IMR-90 (cell line): ENCODE measurements around the gene MAPKAPK2. TPM values are rescaled to one million over a fixed set of nuclear protein-coding genes. Genes with fewer than 3 reads are reported as not detected.

Experiments
- ATAC-seq: fragments of 200-7000 bp; cut with Tn5 transposase; 2 replicates; pipeline ENCODE4 v1.9.1; 2020; ENCODE audit warnings: low read depth, mild to moderate bottlenecking, moderate library complexity
- BruUV-seq: library from RNA; stranded (reverse); fragments of 400-500 nt; replicated peaks from 2 replicates; lab custom pipeline; 2021; lab: Mats Ljungman, UMichigan
- CTCF ChIA-PET: fragments of 300-600 bp; formaldehyde crosslinking; extraction: SDS; loops from one replicate; lab custom pipeline; 2021; ENCODE audit warnings: antibody characterized with exemption; lab: Yijun Ruan, JAX
- POLR2A ChIA-PET: fragments of 300-600 bp; sonication (Branson Sonifier 250); formaldehyde crosslinking; loops from one replicate; lab custom pipeline; 2022; ENCODE audit warnings: antibody characterized with exemption; ENCODE audit not compliant: unreplicated experiment; lab: Charles Lee
- DNase-seq: peaks from one replicate; pipeline ENCODE4 v3.0.0; 2013
- H2AFZ ChIP-seq: replicated peaks from 2 replicates; pipeline ENCODE3; 2013; ENCODE audit warnings: low read length, mild to moderate bottlenecking; ENCODE audit not compliant: poor library complexity
- H2AK5ac ChIP-seq: 2 replicates; pipeline ENCODE4 v1.6.1; 2013; ENCODE audit warnings: low read depth, low read length, inconsistent platforms
- H2AK9ac ChIP-seq: replicated peaks from 2 replicates; pipeline ENCODE3; 2013; ENCODE audit warnings: mild to moderate bottlenecking, low read depth, low read length, moderate library complexity; ENCODE audit not compliant: poor library complexity
- H2BK120ac ChIP-seq: 2 replicates; pipeline ENCODE4 v1.6.1; 2013; ENCODE audit warnings: low read depth, low read length, inconsistent platforms
- H2BK15ac ChIP-seq: 3 replicates; pipeline ENCODE4 v1.6.1; 2013; ENCODE audit warnings: low read depth, low read length, inconsistent platforms
- H2BK20ac ChIP-seq: 2 replicates; pipeline ENCODE4 v1.6.1; 2013; ENCODE audit warnings: low read depth, mild to moderate bottlenecking, inconsistent platforms, low read length, moderate library complexity
- H2BK5ac ChIP-seq: 2 replicates; pipeline ENCODE4 v1.6.1; 2013; ENCODE audit warnings: mild to moderate bottlenecking, low read depth, low read length, inconsistent platforms; ENCODE audit not compliant: poor library complexity, severe bottlenecking
- H3K14ac ChIP-seq: replicated peaks from 2 replicates; pipeline ENCODE4 v1.6.1; 2013; ENCODE audit warnings: low read depth, low read length, inconsistent platforms
- H3K18ac ChIP-seq: 2 replicates; pipeline ENCODE4 v1.6.1; 2013; ENCODE audit warnings: low read depth, low read length, control low read depth
- H3K23ac ChIP-seq: 2 replicates; pipeline ENCODE4 v1.6.1; 2013; ENCODE audit warnings: low read depth, low read length, inconsistent platforms
- H3K27ac ChIP-seq: 2 replicates; pipeline ENCODE4 v1.5.1; 2013; ENCODE audit warnings: mild to moderate bottlenecking, control low read depth, low read length; ENCODE audit not compliant: insufficient read depth
- H3K27me3 ChIP-seq: 2 replicates; pipeline ENCODE4 v1.6.1; 2013; ENCODE audit warnings: low read length; ENCODE audit not compliant: control insufficient read depth, insufficient read depth
- H3K36me3 ChIP-seq: 2 replicates; pipeline ENCODE4 v1.6.1; 2013; ENCODE audit warnings: low read length, mixed read lengths; ENCODE audit not compliant: control insufficient read depth, insufficient read depth
- H3K4ac ChIP-seq: 2 replicates; pipeline ENCODE4 v1.6.1; 2013; ENCODE audit warnings: low read depth, low read length, inconsistent platforms
- H3K4me1 ChIP-seq: 2 replicates; pipeline ENCODE4 v1.6.1; 2013; ENCODE audit warnings: low read length, mixed read lengths; ENCODE audit not compliant: control insufficient read depth, insufficient read depth
- H3K4me2 ChIP-seq: 2 replicates; pipeline ENCODE4 v1.6.1; 2013; ENCODE audit warnings: low read depth, mild to moderate bottlenecking, control low read depth, low read length, moderate library complexity
- H3K4me3 ChIP-seq: 2 replicates; pipeline ENCODE4 v1.5.1; 2013; ENCODE audit warnings: low read depth, mild to moderate bottlenecking, control low read depth, low read length, moderate library complexity; ENCODE audit not compliant: insufficient read depth
- H3K56ac ChIP-seq: 2 replicates; pipeline ENCODE4 v1.6.1; 2013; ENCODE audit warnings: low read length, inconsistent platforms; ENCODE audit not compliant: insufficient read depth; ENCODE audit errors: extremely low read depth
- H3K79me1 ChIP-seq, 2 experiments: 2 replicates each; pipeline ENCODE4 v1.6.1; 2013; ENCODE audit warnings: low read length in 2 of 2, inconsistent platforms in 1 of 2, low read depth in 1 of 2
- H3K9ac ChIP-seq: 2 replicates; pipeline ENCODE4 v1.6.1; 2013; ENCODE audit warnings: low read depth, low read length, control low read depth
- H3K9me1 ChIP-seq: 2 replicates; pipeline ENCODE4 v1.6.1; 2013; ENCODE audit warnings: low read length, inconsistent platforms; ENCODE audit not compliant: insufficient read depth
- H3K9me3 ChIP-seq: 2 replicates; pipeline ENCODE4 v1.6.1; 2013; ENCODE audit warnings: low read length; ENCODE audit not compliant: control insufficient read depth, insufficient read depth
- H4K20me1 ChIP-seq: 2 replicates; pipeline ENCODE4 v1.6.1; 2013; ENCODE audit warnings: low read length, inconsistent platforms; ENCODE audit not compliant: insufficient read depth
- H4K5ac ChIP-seq: 2 replicates; pipeline ENCODE4 v1.6.1; 2013; ENCODE audit warnings: mild to moderate bottlenecking, low read depth, low read length, control low read depth
- H4K8ac ChIP-seq, 2 experiments: 2 replicates each; pipeline ENCODE4 v1.6.1; 2013; ENCODE audit warnings: low read depth in 2 of 2, low read length in 2 of 2, control low read depth in 1 of 2, inconsistent platforms in 1 of 2
- H4K91ac ChIP-seq: 2 replicates; pipeline ENCODE4 v1.6.1; 2013; ENCODE audit warnings: low read depth, low read length, inconsistent platforms; ENCODE audit not compliant: insufficient read depth
- MAFK ChIP-seq: IDR thresholded peaks from 2 replicates; pipeline ENCODE4 v1.6.1; 2012; ENCODE audit warnings: low read depth, low read length, improper control_type of control experiment
- POLR2A ChIP-seq: IDR thresholded peaks from 2 replicates; pipeline ENCODE4 v1.6.1; 2012; ENCODE audit warnings: mild to moderate bottlenecking, low read depth, low read length
- SMC3 ChIP-seq: fragments of 150-350 bp; IDR thresholded peaks from 2 replicates; pipeline ENCODE4 v1.6.1; 2016; ENCODE audit warnings: low read depth, mild to moderate bottlenecking, antibody characterized with exemption, low read length, moderate library complexity
- WGBS, 2 experiments: methylation state at CpG; one replicate each; pipeline versions ENCODE4 v1.1.5 to v1.1.7; 2013; ENCODE audit warnings: missing lambda C conversion rate in 2 of 2; ENCODE audit not compliant: insufficient read length in 1 of 2; ENCODE audit errors: extremely low coverage in 2 of 2; 5-methylcytosine and 5-hydroxymethylcytosine counted together
- dilution Hi-C: fragments of 300-500 bp; cut with HindIII; formaldehyde crosslinking; loops from one replicate; pipeline ENCODE4 v1.14.3; 2018; ENCODE audit warnings: low sequenced_read_pairs; ENCODE audit not compliant: unreplicated experiment
- in situ Hi-C: fragments of 300-500 bp; cut with MboI; formaldehyde crosslinking; loops from 3 replicates; pipeline ENCODE4 v1.14.3; 2019; ENCODE audit warnings: low sequenced_read_pairs, inconsistent platforms, mixed read lengths
- intact Hi-C: fragments of 100-400 bp; cut with micrococcal nuclease; formaldehyde crosslinking; loops from 2 replicates; pipeline ENCODE4 v1.10.0; 2022
- polyA plus RNA-seq, 3 experiments: library from polyadenylated mRNA; depleted of rRNA; stranded (reverse); fragments of >200 nt; gene quantifications; 2 replicates each; pipeline ENCODE4 v1.2.3, GENCODE V29; 2012; ENCODE audit warnings: low replicate concordance in 1 of 3
- total RNA-seq: library from RNA; depleted of rRNA; stranded (reverse); fragments of >200 nt; gene quantifications from 2 replicates; pipeline ENCODE4 v1.2.3, GENCODE V29; 2012
- TF ChIP-seq, protein P1 (sequence below): conservative IDR thresholded peaks from 2 replicates; pipeline ENCODE4 v1.5.1; 2012; ENCODE audit warnings: mild to moderate bottlenecking, low read depth, low read length, improper control_type of control experiment

Gene MAPKAPK2
- total and polyA plus RNA-seq, 2 of the 4 experiments (the other 2 are of a cell fraction), result 56.5 to 66.4 TPM

DNA sequence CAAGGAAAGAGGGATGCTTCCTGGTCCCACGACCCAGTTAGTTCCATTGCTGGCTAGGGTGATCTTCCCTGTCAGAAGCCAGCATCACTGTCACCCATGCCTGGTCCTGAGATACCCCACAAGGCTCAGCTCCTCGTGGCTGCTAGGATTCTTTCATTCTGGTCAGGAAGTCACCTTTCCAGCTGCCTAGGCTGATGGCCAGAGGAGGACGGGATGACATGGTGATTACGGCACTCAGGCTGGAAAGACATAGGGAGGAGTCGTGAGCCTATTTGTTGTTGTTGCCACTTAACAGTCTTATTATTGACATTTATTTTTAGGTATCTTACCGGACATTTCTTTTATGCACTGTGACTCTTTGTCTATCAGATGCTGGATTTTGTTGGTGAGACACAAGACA is 20.0 kb upstream of the MAPKAPK2 start:
- in situ Hi-C loops, result loop anchor here (5.0 to 10.0 kb wide), 2 partner anchors 37 to 180 kb away; no protein-coding TSS in a partner anchor
- TF ChIP-seq MAFK, result no peak
- TF ChIP-seq, protein P1, sequence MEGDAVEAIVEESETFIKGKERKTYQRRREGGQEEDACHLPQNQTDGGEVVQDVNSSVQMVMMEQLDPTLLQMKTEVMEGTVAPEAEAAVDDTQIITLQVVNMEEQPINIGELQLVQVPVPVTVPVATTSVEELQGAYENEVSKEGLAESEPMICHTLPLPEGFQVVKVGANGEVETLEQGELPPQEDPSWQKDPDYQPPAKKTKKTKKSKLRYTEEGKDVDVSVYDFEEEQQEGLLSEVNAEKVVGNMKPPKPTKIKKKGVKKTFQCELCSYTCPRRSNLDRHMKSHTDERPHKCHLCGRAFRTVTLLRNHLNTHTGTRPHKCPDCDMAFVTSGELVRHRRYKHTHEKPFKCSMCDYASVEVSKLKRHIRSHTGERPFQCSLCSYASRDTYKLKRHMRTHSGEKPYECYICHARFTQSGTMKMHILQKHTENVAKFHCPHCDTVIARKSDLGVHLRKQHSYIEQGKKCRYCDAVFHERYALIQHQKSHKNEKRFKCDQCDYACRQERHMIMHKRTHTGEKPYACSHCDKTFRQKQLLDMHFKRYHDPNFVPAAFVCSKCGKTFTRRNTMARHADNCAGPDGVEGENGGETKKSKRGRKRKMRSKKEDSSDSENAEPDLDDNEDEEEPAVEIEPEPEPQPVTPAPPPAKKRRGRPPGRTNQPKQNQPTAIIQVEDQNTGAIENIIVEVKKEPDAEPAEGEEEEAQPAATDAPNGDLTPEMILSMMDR, result no peak
- no peak for TF ChIP-seq SMC3
- no peak for TF ChIP-seq POLR2A
- ChIA-PET CTCF (interaction anchor here (0.6 to 2.9 kb wide), 12 partner anchors 9 to 1232 kb away, joined by 3 to 37 read pairs (median 6); partner anchors contain the start of gene DYRK3), POLR2A (interaction anchor here (1.5 kb wide), 1 partner anchor 29 kb away, joined by 4 read pairs; the partner anchor contains the start of gene DYRK3)
- Histone ChIP-seq H3K14ac (no peak overlapping the region), H4K8ac (no peak overlapping the region), H3K9ac (no peak overlapping the region), H2AFZ (no peak overlapping the region), H3K27ac (no peak overlapping the region), H3K4me3 (no peak overlapping the region), H3K27me3 (peaks cover 26% of the 10 kb centered on the region), H4K91ac (no peak overlapping the region; the same call in 1 of the 2 replicates), H3K9me1 (no peaks in the 10 kb centered on the region), H3K56ac (no peak overlapping the region), H4K20me1 (no peaks in the 10 kb centered on the region), H2BK15ac (no peak overlapping the region), H2BK20ac (0 out of 2 replicates have a peak overlapping the region, but pooled peaks have one; percentile 3), H3K4me2 (no peak overlapping the region), H4K5ac (no peak overlapping the region), H3K23ac (no peak overlapping the region), H3K9me3 (no peaks in the 10 kb centered on the region), H3K79me1 (no peaks in the 10 kb centered on the region), H2AK5ac (0 out of 2 replicates have a peak overlapping the region, but pooled peaks have one; percentile 18), H3K18ac (no peak overlapping the region), H2AK9ac (no peak overlapping the region), H3K36me3 (no peaks in the 10 kb centered on the region), H2BK5ac (no peak overlapping the region), H3K4ac (no peak overlapping the region), H2BK120ac (no peak overlapping the region; the same call in 1 of the 2 replicates), H3K4me1 (no peaks in the 10 kb centered on the region)
- no CpG with 5 or more reads among the region's 6 CpGs for WGBS, 2 experiments
- no TSS peak for BruUV-seq
- ATAC-seq (no peak), DNase-seq (no peak)
- intact Hi-C loops, result loop anchor here (1.0 kb wide), 3 partner anchors 30 to 174 kb away; no protein-coding TSS in a partner anchor
- dilution Hi-C loops, result no loop called here
